Raji (cell line): ENCODE results near the gene ZFAND5.
A peak's percentile ranks its signal among the peaks of the same experiment; 100 is the strongest.

Experiments used
- POLR2A ChIP-seq: IDR thresholded peaks from 2 replicates; pipeline ENCODE4 v1.6.1; 2011; ENCODE audit warnings: low read depth, low read length, control low read depth; ENCODE audit not compliant: insufficient read depth

Gene ZFAND5

DNA sequence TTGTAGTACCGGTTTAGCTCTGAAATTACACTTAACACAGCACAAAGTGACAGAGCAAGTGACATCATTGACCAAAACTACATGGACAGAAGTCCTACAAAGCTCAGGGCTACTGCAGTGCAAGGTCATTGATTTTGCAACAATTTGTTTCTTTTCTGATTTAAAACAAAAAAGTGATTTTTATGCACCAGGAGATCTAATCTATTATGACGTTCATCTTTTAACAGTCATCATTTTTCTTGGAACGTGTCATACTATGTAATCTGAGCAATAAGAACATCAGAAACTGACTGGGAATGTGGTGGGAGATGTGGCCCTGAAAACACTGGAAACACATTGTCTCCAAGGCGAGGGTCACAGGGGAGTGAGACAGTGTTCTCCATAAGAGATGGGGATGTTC is 17.4 kb upstream of the ZFAND5 start:
- TF ChIP-seq POLR2A = no peak

DNA sequence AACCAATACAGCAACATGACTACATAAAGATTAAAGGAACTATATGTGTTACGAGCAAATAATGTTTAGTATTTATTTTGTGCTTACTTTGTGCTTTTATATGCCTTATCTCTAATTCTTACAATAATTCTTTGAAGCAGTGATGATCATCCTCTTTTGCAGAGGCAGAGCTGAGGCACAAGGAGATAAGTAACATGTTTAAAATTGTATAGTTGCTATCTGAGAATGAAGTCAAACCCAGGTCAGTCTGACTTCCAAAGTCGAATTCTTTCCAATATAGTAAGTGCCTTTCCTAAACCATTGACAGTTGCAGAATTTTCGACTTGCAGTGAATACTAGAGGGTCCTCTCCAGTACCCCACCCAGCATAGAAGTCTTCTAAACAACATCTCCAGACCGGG is 12.0 kb upstream of the ZFAND5 start:
- no peak for TF ChIP-seq POLR2A

DNA sequence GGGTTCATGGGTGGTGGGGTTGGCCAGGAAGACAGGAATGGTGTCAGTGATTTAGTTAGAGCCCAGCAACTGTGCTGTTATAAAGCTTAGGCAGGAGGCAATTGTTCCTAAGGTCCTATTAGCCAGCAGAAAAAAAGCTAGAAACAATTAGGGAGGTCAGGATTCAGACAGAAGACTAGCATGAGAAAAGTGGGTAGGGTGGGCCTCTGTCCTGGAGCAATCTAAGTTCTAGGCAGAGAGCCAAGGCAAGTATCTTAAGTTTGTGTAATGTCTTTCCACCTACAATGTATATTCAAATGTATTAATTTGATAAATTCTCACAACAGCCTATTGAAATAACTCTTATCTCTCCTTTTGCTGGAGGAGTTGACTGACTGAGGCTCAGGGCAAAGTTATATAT is 6.1 kb upstream of the ZFAND5 start:
- no peak for TF ChIP-seq POLR2A

DNA sequence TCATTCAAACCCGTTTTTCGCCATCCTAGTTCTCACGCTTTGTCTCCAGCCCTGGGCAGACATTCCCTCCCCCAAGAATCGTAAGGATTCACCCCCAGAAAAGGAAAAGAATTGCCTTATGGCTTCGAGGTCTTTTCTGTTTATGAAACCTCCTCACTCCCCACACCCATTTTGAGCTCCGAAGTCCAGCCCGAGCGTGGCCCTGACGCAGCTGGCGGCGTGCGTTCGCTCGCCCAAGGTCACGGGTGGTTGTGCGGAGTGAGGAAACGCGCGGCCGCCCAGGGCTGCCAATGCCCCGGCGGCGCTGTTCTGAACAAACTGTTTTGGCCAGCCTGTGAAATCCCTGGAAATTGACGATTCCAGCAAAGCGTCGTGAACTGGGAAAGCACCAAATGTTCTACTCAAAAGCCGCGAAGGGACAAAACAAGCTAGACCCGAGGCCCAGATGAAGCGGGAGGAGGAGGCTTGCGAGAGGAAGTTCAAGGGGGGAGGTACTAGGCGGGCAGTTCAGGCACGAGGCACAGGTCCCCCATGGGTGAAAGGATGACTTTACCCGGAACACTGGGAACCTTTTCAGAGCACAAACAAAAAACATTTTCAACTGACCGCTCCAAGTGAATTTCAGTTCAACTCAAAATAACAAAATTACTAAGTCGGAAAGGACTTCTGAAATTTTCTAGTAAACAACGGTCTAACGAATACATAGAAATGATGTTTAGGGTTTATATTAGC is 683 bp upstream of the ZFAND5 start:
- no peak for TF ChIP-seq POLR2A

DNA sequence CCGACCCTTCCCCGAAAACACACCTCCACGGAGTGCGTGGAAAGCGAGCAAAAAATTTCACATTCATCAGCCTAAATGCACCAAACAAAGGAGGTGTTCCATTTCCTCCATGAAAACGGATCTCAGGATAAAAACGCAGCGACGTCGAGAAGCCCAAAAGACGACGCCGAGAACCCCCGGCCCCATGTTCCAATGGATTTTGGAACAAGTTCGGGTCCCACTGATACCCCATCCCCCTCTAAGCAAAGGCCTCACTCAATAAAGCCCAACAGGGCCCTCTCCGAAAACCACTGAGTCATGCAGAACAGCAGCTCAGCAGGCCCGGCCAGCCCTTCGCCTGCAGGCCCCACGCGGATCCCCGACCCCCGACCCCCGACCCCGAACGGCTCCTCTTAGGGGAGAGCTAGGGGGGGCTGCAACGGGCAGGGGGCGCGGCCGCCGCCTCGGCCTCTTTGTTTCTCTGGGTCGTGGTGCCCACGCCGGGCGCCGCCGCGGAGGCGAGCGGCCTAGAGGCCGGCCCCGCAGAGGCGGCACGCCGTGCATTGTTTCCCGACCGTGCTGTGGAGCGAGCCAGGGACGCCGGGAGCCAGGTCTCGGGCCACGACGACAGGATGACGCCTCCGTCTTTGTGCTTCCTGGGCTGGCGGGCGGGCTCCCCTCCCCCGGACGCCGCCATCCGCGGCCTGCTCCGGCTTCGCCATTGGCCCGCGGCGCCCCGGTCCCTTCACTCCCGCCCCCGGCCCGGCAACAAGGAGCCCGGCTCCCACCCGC is 915 bp downstream of the ZFAND5 start:
- TF ChIP-seq POLR2A = peak; percentile 26; the same call in 1 of the 2 replicates

DNA sequence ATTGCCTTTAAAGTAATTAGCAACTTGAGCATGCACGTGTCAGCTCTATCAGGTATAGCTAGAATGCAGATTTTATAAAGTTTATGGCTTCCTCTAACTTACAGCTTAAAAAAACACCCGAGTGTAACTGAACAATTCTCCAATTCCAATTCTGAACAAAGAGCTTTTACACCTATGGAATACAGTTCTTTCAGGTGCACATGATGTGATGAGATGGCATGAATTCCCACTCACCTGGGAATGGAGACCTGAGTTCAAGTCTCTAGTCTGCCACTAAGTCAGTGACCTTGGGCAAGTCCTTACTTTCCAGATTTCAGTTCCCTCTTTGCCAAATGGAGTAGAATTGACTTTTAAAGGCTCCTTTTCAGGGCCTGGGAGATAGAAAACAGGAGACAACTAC is 1.8 kb downstream of the ZFAND5 start:
- no peak for TF ChIP-seq POLR2A

DNA sequence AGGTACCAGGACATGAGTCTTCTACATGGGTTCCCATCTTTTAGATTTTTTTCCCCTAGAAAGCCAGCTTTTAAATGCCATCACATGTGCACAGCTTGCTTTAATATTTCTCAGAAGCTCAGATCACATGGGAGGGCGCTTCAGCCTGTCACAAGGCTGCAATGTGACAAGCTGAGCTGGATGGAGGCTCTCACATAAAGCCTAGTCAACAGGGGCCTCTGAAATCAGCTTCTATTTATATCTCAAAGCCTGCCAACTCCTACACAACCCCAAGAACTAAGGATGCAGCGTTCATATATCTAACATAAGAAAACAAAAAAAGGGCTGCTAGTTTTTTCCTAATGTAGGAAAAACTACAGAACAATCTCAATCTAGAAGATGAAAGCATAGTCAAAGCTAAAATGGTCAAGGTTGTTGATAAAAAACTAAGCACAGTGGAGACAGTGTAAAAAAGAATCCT is 2.3 kb downstream of the ZFAND5 start:
- TF ChIP-seq POLR2A = no peak

DNA sequence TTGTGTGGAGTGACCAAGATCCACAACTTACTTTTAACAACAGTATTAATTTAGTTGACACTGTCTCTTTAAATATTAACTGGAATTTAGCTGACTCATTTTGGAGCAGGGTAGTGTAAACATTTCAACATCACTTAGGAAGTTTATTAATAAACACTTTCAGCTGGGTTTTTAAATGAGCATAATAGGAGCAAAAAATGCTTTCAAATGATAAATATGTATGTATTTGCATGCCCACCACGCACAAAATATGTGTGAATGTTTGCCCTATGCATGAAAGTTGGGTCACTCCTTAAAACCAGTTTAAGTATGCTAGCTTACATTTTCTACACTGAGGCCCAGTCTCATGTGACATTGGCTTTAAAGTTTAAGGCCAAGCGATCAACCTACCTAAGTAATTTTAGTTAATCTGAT is 2.9 kb downstream of the ZFAND5 start:
- no peak for TF ChIP-seq POLR2A

DNA sequence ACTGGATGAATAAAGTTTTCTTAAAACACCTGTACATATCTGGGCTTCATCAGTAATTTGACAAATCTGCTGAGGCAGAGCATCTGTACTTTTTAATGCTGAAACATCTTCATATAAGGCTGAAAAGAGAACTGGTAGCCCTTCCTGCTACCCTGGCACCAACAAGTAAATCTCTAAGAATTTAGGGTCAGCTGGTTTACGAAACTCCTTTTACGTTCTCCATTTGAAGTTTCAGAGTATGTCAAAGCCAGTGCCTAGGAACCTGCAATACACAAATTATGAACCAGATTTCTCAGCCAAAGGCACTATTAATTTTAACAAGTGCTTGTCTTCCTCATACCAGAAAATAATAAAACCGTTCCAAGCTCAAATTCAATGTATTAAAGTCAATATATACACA is 3.8 kb downstream of the ZFAND5 start:
- no peak for TF ChIP-seq POLR2A

DNA sequence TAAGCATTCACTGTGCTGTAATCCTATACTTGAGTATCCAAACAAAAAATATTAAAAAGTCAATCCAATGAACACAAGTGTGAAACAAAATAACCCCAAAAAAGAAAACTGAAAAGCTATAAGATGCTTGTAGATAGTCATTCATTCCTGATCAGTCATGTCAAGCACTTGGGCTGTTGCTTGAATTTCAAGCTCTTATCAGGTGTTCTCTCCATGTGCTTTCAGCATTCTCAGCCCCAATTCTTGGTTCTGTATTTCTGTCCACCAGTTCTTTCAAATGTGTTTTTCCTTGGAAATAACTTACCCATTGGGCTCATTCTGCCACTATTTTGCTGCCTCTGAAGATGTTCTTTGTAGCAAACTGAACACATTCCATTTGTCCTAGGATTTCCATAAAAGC is 4.7 kb downstream of the ZFAND5 start:
- no peak for TF ChIP-seq POLR2A

DNA sequence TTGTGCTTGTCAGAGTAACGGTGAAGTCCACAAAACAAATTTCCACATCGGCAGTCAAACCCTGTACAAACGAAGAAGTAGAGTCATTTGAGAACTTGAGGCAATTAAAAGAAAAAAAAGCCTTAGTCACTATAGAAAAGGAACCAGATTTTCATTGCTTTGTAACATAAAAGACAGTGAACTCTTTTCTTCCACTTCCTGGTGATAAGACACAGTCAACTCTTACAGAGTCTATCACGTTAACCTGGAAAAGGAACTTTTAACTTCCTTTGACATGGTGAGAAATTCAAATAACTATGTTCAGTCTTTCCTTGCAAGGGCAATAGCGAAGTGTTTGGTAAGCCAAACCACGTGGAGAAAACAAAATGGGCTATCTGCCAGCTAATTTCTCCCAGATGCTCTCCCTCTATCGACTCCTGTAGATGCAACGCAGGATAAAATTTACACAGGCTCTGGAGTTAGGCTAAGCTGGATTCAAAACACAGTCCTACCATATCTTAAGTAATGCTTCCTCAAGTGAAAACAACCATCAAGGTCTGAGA is 8.9 kb downstream of the ZFAND5 start:
- TF ChIP-seq POLR2A = no peak

DNA sequence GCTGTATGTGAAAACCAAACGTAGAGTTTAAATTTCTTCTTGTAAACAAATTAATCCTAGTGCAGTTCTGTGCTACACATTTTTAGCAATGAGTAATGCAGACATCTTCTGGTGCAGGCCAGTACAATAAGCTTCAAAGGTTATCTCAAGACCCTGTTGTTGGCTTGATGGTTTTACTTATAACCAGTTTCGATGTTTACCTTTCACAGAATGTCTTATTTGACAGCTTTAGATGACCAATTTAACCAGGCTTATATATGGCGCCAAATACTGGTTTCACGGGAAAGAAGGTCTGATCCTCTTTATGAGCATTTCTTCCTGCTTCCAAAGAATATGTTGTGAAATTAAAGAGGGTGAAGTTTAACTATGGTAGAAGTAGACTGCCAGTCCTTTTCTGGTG is 9.9 kb downstream of the ZFAND5 start:
- no peak for TF ChIP-seq POLR2A

DNA sequence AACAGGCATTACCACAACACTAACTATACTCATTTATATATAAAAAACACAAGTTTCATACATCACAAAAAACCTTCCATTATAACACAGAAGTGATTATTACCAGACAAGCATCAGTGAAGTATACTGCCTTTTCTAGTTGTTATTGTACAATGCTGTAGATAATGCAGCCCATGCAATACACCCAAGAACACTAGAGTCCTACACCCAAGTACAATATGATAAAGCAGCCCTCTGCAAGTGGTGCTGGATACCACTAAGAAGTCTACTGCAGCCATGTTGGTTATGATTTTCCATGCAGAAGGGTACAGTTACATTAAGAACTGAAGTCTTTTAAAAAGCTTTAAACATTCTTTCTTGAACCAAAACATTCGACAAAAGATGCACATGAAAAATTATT is 10.3 kb downstream of the ZFAND5 start:
- no peak for TF ChIP-seq POLR2A

DNA sequence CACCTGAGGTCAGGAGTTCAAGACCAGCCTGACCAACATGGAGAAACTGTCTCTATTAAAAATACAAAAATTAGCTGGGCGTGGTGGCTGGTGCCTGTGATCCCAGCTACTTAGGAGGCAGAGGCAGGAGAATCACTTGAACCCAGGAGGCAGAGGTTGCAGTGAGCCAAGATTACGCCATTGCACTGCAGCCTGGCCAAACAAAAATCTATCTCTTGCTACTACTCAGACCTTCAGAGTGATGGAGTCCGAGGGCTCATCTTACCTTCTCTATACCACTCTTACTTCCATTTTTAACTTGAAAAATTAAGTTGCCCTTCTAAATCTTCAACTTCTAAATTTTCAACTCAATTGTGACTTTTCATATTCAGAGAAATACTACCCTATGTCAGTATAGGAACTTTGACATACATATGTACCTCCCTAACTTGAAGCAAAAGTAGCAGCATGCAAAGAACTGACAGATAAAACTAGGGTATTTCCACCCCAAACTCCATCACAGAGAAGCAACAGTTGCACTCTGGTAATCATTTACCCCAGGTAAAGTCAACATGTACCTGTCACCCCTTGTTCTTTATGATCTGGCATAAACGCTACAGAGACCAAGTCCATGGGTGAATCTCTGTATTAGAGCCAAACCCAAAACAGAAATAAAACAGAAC is 11.4 kb downstream of the ZFAND5 start:
- TF ChIP-seq POLR2A = no peak

DNA sequence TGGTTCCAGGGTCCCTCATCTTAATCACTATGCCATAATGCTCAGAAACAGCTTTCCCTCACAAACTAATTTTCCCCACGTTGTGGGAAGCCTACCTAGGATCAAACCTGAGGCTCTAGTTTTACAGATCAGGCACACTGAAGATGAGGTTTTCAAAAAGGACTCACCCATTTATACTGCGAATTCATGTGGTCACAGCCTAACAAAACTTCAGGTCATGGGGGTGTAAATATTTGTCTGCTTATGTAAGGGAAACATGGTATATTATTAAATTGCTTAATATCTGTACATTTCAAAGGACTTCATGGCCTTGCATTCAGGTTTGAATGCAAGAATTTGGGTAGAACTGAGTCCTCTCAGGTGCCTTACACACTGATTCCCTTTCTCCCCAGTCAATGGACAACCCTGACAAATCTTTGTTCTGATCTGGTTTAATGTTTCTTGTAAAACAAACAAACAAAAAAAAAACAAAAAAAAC is 12.1 kb downstream of the ZFAND5 start:
- no peak for TF ChIP-seq POLR2A
